ENCODE data around the gene RPS13.
"Not testable (repeated sequence)": the region's sequence is repeated elsewhere in the genome, so short reads cannot be mapped to it uniquely, and the experiment has no call there.

RPS13 gene

GRCh38 chr11:17066691-17067090 lies 10.8 kb downstream of the RPS13 start:
- TF ChIP-seq CTCF (IDR thresholded peaks at IDR 0.05; ENCODE audit: low read depth, low read length): no peak
- DNase-seq (ENCODE audit: extremely low read depth, low read depth): no peak

GRCh38 chr11:17063171-17064002 lies 14.1 kb downstream of the RPS13 start:
- DNase-seq (ENCODE audit: extremely low read depth, low read depth): no peak
- TF ChIP-seq CTCF (IDR thresholded peaks at IDR 0.05; ENCODE audit: low read depth, low read length): peak; percentile 71

- not testable (repeated sequence) for DNase-seq (ENCODE audit: extremely low read depth, low read depth)
Measured at GRCh38 chr11:17051146-17051545, 26.3 kb downstream of the RPS13 start.

GRCh38 chr11:17048491-17048890 lies 29.0 kb downstream of the RPS13 start:
- DNase-seq (ENCODE audit: extremely low read depth, low read depth): not testable (repeated sequence)

GRCh38 chr11:17046690-17047089 lies 30.8 kb downstream of the RPS13 start:
- no peak for TF ChIP-seq CTCF (IDR thresholded peaks at IDR 0.05; ENCODE audit: low read depth, low read length)
- no peak for DNase-seq (ENCODE audit: extremely low read depth, low read depth)

- DNase-seq (ENCODE audit: extremely low read depth, low read depth): no peak
- TF ChIP-seq CTCF (IDR thresholded peaks at IDR 0.05; ENCODE audit: low read depth, low read length): no peak
Measured at GRCh38 chr11:17036666-17037658, 40.5 kb downstream of the RPS13 start.

- DNase-seq (ENCODE audit: extremely low read depth, low read depth): not testable (repeated sequence)
Measured at GRCh38 chr11:17034027-17034426, 43.4 kb downstream of the RPS13 start.

- no peak for DNase-seq (ENCODE audit: extremely low read depth, low read depth)
- no peak for TF ChIP-seq CTCF (IDR thresholded peaks at IDR 0.05; ENCODE audit: low read depth, low read length)
Measured at GRCh38 chr11:17026487-17027082, 50.9 kb downstream of the RPS13 start.
